ENCODE measurements around the gene ZBTB46.

DNA sequence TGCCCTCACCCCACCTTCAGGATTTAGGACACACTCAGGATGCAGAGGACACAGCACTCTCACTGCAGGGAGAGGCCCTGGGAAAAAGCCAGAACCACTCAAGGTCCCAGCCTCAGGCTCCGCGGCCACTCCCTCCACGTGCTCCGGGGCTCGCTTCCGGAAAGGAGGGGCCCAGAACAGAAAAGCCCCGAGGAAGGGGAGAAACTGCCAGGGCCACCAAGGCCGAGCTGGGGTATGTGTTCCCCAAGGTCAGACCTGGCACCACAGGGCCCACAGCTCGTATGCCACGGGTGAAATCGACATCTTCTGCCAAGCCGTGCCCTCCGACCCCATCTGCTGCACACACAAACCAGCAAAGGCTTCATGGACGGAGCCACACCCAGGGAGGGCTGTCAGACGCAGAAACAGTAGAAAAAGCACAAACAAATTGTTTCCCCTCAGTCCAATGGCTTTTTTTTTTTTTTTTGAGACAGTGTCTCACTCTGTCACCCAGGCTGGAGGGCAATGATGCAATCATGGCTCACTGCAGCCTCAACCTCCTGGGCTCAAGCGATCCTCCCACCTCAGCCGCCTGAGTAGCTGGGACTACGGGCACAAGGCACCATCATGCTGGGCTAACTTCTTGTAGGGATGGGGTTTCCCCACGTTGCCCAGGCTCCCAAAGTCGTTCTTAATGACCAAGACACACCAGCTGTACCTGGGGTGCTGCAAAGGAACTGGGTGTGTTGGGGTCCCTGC is 58.1 kb downstream of the ZBTB46 start:
- TF ChIP-seq, protein P1, sequence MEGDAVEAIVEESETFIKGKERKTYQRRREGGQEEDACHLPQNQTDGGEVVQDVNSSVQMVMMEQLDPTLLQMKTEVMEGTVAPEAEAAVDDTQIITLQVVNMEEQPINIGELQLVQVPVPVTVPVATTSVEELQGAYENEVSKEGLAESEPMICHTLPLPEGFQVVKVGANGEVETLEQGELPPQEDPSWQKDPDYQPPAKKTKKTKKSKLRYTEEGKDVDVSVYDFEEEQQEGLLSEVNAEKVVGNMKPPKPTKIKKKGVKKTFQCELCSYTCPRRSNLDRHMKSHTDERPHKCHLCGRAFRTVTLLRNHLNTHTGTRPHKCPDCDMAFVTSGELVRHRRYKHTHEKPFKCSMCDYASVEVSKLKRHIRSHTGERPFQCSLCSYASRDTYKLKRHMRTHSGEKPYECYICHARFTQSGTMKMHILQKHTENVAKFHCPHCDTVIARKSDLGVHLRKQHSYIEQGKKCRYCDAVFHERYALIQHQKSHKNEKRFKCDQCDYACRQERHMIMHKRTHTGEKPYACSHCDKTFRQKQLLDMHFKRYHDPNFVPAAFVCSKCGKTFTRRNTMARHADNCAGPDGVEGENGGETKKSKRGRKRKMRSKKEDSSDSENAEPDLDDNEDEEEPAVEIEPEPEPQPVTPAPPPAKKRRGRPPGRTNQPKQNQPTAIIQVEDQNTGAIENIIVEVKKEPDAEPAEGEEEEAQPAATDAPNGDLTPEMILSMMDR (conservative IDR thresholded peaks at IDR 0.05; ENCODE audit: low read depth, low read length), result no peak
- no peak for TF ChIP-seq EZH2 (IDR thresholded peaks at IDR 0.05; ENCODE audit: borderline replicate concordance, low read depth, low read length, poor library complexity, severe bottlenecking)

All from A673 (cell line).